ENCODE data around the gene CASS4.

DNA sequence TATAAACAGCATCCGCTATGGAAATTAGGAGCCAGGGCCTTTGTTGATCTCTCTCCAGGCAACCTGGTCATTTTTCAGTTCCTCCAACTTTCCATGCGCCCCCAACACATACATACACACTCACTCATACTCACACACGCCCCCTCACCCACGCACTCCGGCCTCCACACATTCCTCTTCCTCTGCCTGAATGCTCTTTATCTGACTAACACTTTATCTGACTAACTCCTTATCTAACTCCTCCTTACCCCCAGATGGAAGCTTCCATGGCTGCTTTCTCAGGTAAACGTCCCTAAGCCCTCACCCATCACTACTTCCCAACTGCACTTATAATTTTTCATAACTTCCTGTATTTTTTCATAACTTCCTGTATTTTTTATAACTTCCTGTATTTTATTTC is 17.4 kb downstream of the CASS4 start:
- TF ChIP-seq, protein P1, sequence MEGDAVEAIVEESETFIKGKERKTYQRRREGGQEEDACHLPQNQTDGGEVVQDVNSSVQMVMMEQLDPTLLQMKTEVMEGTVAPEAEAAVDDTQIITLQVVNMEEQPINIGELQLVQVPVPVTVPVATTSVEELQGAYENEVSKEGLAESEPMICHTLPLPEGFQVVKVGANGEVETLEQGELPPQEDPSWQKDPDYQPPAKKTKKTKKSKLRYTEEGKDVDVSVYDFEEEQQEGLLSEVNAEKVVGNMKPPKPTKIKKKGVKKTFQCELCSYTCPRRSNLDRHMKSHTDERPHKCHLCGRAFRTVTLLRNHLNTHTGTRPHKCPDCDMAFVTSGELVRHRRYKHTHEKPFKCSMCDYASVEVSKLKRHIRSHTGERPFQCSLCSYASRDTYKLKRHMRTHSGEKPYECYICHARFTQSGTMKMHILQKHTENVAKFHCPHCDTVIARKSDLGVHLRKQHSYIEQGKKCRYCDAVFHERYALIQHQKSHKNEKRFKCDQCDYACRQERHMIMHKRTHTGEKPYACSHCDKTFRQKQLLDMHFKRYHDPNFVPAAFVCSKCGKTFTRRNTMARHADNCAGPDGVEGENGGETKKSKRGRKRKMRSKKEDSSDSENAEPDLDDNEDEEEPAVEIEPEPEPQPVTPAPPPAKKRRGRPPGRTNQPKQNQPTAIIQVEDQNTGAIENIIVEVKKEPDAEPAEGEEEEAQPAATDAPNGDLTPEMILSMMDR (optimal IDR thresholded peaks at IDR 0.05 in 1 of 3, IDR thresholded peaks at IDR 0.05 in 1 of 3, conservative IDR thresholded peaks at IDR 0.05 in 1 of 3; ENCODE audit: extremely low read depth in 1 of 3, insufficient read depth in 2 of 3, low read length in 3 of 3) = no peak
- TF ChIP-seq EZH2 (IDR thresholded peaks at IDR 0.05; ENCODE audit: low read length) = no peak

Measured in keratinocyte (primary cell).